HG02623 (cell line): Measurements from ENCODE around the gene SCLT1.
A peak's percentile ranks its signal among the peaks of the same experiment; 100 is the strongest.
"Not testable (repeated sequence)": the region's sequence is repeated elsewhere in the genome, so short reads cannot be mapped to it uniquely, and the experiment has no call there.

Experiments used
- ATAC-seq: cut with Tn5 transposase; IDR thresholded peaks from one replicate; pipeline ENCODE4 v1.9.1; 2021; ENCODE audit warnings: moderate library complexity; ENCODE audit not compliant: unreplicated experiment

The SCLT1 gene

GRCh38 chr4:129080129-129080528 lies 13.2 kb downstream of the SCLT1 start:
- ATAC-seq = no peak

- no peak for ATAC-seq
These were observed 16.0 kb downstream of the SCLT1 start for GRCh38 chr4:129077326-129077725.

GRCh38 chr4:129069537-129069936 lies 23.8 kb downstream of the SCLT1 start:
- ATAC-seq = not testable (repeated sequence)

- ATAC-seq = no peak
These were observed 28.6 kb downstream of the SCLT1 start for GRCh38 chr4:129064717-129065116.

GRCh38 chr4:129063640-129064039 lies 29.7 kb downstream of the SCLT1 start:
- no peak for ATAC-seq

- ATAC-seq = no peak
These were observed 30.8 kb downstream of the SCLT1 start for GRCh38 chr4:129062580-129062979.

GRCh38 chr4:129059028-129059427 lies 34.3 kb downstream of the SCLT1 start:
- ATAC-seq = no peak

GRCh38 chr4:129046055-129046959 lies 47.0 kb downstream of the SCLT1 start:
- ATAC-seq = peak; percentile 48

GRCh38 chr4:129043523-129043922 lies 49.8 kb downstream of the SCLT1 start:
- ATAC-seq = no peak

GRCh38 chr4:129040471-129040870 lies 52.9 kb downstream of the SCLT1 start:
- ATAC-seq = no peak

- no peak for ATAC-seq
These were observed 56.2 kb downstream of the SCLT1 start for GRCh38 chr4:129037093-129037492.

- ATAC-seq = no peak
These were observed 78.5 kb downstream of the SCLT1 start for GRCh38 chr4:129014566-129015509.

- ATAC-seq = no peak
These were observed 85.2 kb downstream of the SCLT1 start for GRCh38 chr4:129008096-129008495.

- no peak for ATAC-seq
These were observed 106.4 kb downstream of the SCLT1 start for GRCh38 chr4:128986908-128987307.

- no peak for ATAC-seq
These were observed 107.3 kb downstream of the SCLT1 start for GRCh38 chr4:128986019-128986418.

GRCh38 chr4:128983771-128984485 lies 109.4 kb downstream of the SCLT1 start:
- no peak for ATAC-seq

- ATAC-seq = no peak
These were observed 112.0 kb downstream of the SCLT1 start for GRCh38 chr4:128981377-128981776.

GRCh38 chr4:128980816-128981326 lies 112.5 kb downstream of the SCLT1 start:
- no peak for ATAC-seq

- ATAC-seq = no peak
These were observed 113.4 kb downstream of the SCLT1 start for GRCh38 chr4:128979934-128980333.

GRCh38 chr4:128978985-128979384 lies 114.4 kb downstream of the SCLT1 start:
- no peak for ATAC-seq

- ATAC-seq = no peak
These were observed 119.2 kb downstream of the SCLT1 start for GRCh38 chr4:128974136-128974581.
